IMR-90 (cell line): ENCODE results near the gene SEC31B. TPM values are rescaled to one million over a fixed set of nuclear protein-coding genes. Genes with fewer than 3 reads are reported as not detected.

Source experiments
- ATAC-seq: fragments of 200-7000 bp; cut with Tn5 transposase; 2 replicates; pipeline ENCODE4 v1.9.1; 2020; ENCODE audit warnings: low read depth, mild to moderate bottlenecking, moderate library complexity
- BruUV-seq: library from RNA; stranded (reverse); fragments of 400-500 nt; replicated peaks from 2 replicates; lab custom pipeline; 2021; lab: Mats Ljungman, UMichigan
- CTCF ChIA-PET: fragments of 300-600 bp; formaldehyde crosslinking; extraction: SDS; loops from one replicate; lab custom pipeline; 2021; ENCODE audit warnings: antibody characterized with exemption; lab: Yijun Ruan, JAX
- POLR2A ChIA-PET: fragments of 300-600 bp; sonication (Branson Sonifier 250); formaldehyde crosslinking; loops from one replicate; lab custom pipeline; 2022; ENCODE audit warnings: antibody characterized with exemption; ENCODE audit not compliant: unreplicated experiment; lab: Charles Lee
- DNase-seq: peaks from one replicate; pipeline ENCODE4 v3.0.0; 2013
- H2AFZ ChIP-seq: replicated peaks from 2 replicates; pipeline ENCODE3; 2013; ENCODE audit warnings: low read length, mild to moderate bottlenecking; ENCODE audit not compliant: poor library complexity
- H2AK5ac ChIP-seq: 2 replicates; pipeline ENCODE4 v1.6.1; 2013; ENCODE audit warnings: low read depth, low read length, inconsistent platforms
- H2AK9ac ChIP-seq: replicated peaks from 2 replicates; pipeline ENCODE3; 2013; ENCODE audit warnings: mild to moderate bottlenecking, low read depth, low read length, moderate library complexity; ENCODE audit not compliant: poor library complexity
- H2BK120ac ChIP-seq: 2 replicates; pipeline ENCODE4 v1.6.1; 2013; ENCODE audit warnings: low read depth, low read length, inconsistent platforms
- H2BK15ac ChIP-seq: 3 replicates; pipeline ENCODE4 v1.6.1; 2013; ENCODE audit warnings: low read depth, low read length, inconsistent platforms
- H2BK20ac ChIP-seq: 2 replicates; pipeline ENCODE4 v1.6.1; 2013; ENCODE audit warnings: low read depth, mild to moderate bottlenecking, inconsistent platforms, low read length, moderate library complexity
- H2BK5ac ChIP-seq: 2 replicates; pipeline ENCODE4 v1.6.1; 2013; ENCODE audit warnings: mild to moderate bottlenecking, low read depth, low read length, inconsistent platforms; ENCODE audit not compliant: poor library complexity, severe bottlenecking
- H3K14ac ChIP-seq: replicated peaks from 2 replicates; pipeline ENCODE4 v1.6.1; 2013; ENCODE audit warnings: low read depth, low read length, inconsistent platforms
- H3K18ac ChIP-seq: 2 replicates; pipeline ENCODE4 v1.6.1; 2013; ENCODE audit warnings: low read depth, low read length, control low read depth
- H3K23ac ChIP-seq: 2 replicates; pipeline ENCODE4 v1.6.1; 2013; ENCODE audit warnings: low read depth, low read length, inconsistent platforms
- H3K27ac ChIP-seq: 2 replicates; pipeline ENCODE4 v1.5.1; 2013; ENCODE audit warnings: mild to moderate bottlenecking, control low read depth, low read length; ENCODE audit not compliant: insufficient read depth
- H3K27me3 ChIP-seq: 2 replicates; pipeline ENCODE4 v1.6.1; 2013; ENCODE audit warnings: low read length; ENCODE audit not compliant: control insufficient read depth, insufficient read depth
- H3K36me3 ChIP-seq: 2 replicates; pipeline ENCODE4 v1.6.1; 2013; ENCODE audit warnings: low read length, mixed read lengths; ENCODE audit not compliant: control insufficient read depth, insufficient read depth
- H3K4ac ChIP-seq: 2 replicates; pipeline ENCODE4 v1.6.1; 2013; ENCODE audit warnings: low read depth, low read length, inconsistent platforms
- H3K4me1 ChIP-seq: 2 replicates; pipeline ENCODE4 v1.6.1; 2013; ENCODE audit warnings: low read length, mixed read lengths; ENCODE audit not compliant: control insufficient read depth, insufficient read depth
- H3K4me2 ChIP-seq: 2 replicates; pipeline ENCODE4 v1.6.1; 2013; ENCODE audit warnings: low read depth, mild to moderate bottlenecking, control low read depth, low read length, moderate library complexity
- H3K4me3 ChIP-seq: 2 replicates; pipeline ENCODE4 v1.5.1; 2013; ENCODE audit warnings: low read depth, mild to moderate bottlenecking, control low read depth, low read length, moderate library complexity; ENCODE audit not compliant: insufficient read depth
- H3K56ac ChIP-seq: 2 replicates; pipeline ENCODE4 v1.6.1; 2013; ENCODE audit warnings: low read length, inconsistent platforms; ENCODE audit not compliant: insufficient read depth; ENCODE audit errors: extremely low read depth
- H3K79me1 ChIP-seq, 2 experiments: 2 replicates each; pipeline ENCODE4 v1.6.1; 2013; ENCODE audit warnings: low read length in 2 of 2, inconsistent platforms in 1 of 2, low read depth in 1 of 2
- H3K9ac ChIP-seq: 2 replicates; pipeline ENCODE4 v1.6.1; 2013; ENCODE audit warnings: low read depth, low read length, control low read depth
- H3K9me1 ChIP-seq: 2 replicates; pipeline ENCODE4 v1.6.1; 2013; ENCODE audit warnings: low read length, inconsistent platforms; ENCODE audit not compliant: insufficient read depth
- H3K9me3 ChIP-seq: 2 replicates; pipeline ENCODE4 v1.6.1; 2013; ENCODE audit warnings: low read length; ENCODE audit not compliant: control insufficient read depth, insufficient read depth
- H4K20me1 ChIP-seq: 2 replicates; pipeline ENCODE4 v1.6.1; 2013; ENCODE audit warnings: low read length, inconsistent platforms; ENCODE audit not compliant: insufficient read depth
- H4K5ac ChIP-seq: 2 replicates; pipeline ENCODE4 v1.6.1; 2013; ENCODE audit warnings: mild to moderate bottlenecking, low read depth, low read length, control low read depth
- H4K8ac ChIP-seq, 2 experiments: 2 replicates each; pipeline ENCODE4 v1.6.1; 2013; ENCODE audit warnings: low read depth in 2 of 2, low read length in 2 of 2, control low read depth in 1 of 2, inconsistent platforms in 1 of 2
- H4K91ac ChIP-seq: 2 replicates; pipeline ENCODE4 v1.6.1; 2013; ENCODE audit warnings: low read depth, low read length, inconsistent platforms; ENCODE audit not compliant: insufficient read depth
- BHLHE40 ChIP-seq: fragments of 150-350 bp; IDR thresholded peaks from 2 replicates; pipeline ENCODE4 v1.6.1; 2016; ENCODE audit warnings: mild to moderate bottlenecking, low read depth, low read length
- CEBPB ChIP-seq: IDR thresholded peaks from 2 replicates; pipeline ENCODE4 v1.6.1; 2012; ENCODE audit warnings: low read depth, low read length, improper control_type of control experiment
- ELK1 ChIP-seq: fragments of 150-350 bp; IDR thresholded peaks from 2 replicates; pipeline ENCODE4 v1.6.1; 2016; ENCODE audit warnings: low read depth, mild to moderate bottlenecking, low read length, moderate library complexity, borderline replicate concordance
- FOS ChIP-seq: fragments of 150-350 bp; IDR thresholded peaks from 2 replicates; pipeline ENCODE4 v1.6.1; 2016; ENCODE audit warnings: low read depth, low read length
- MAFK ChIP-seq: IDR thresholded peaks from 2 replicates; pipeline ENCODE4 v1.6.1; 2012; ENCODE audit warnings: low read depth, low read length, improper control_type of control experiment
- MAZ ChIP-seq: IDR thresholded peaks from 2 replicates; pipeline ENCODE4 v1.6.1; 2012; ENCODE audit warnings: low read depth, mild to moderate bottlenecking, low read length, improper control_type of control experiment, moderate library complexity, borderline replicate concordance
- POLR2A ChIP-seq: IDR thresholded peaks from 2 replicates; pipeline ENCODE4 v1.6.1; 2012; ENCODE audit warnings: mild to moderate bottlenecking, low read depth, low read length
- RAD21 ChIP-seq: IDR thresholded peaks from 2 replicates; pipeline ENCODE4 v1.6.1; 2012; ENCODE audit warnings: low read length, improper control_type of control experiment
- RFX5 ChIP-seq: IDR thresholded peaks from 2 replicates; pipeline ENCODE4 v1.8.0; 2012; ENCODE audit warnings: low read depth, mild to moderate bottlenecking, low read length, moderate library complexity
- WGBS, 2 experiments: methylation state at CpG; one replicate each; pipeline versions ENCODE4 v1.1.5 to v1.1.7; 2013; ENCODE audit warnings: missing lambda C conversion rate in 2 of 2; ENCODE audit not compliant: insufficient read length in 1 of 2; ENCODE audit errors: extremely low coverage in 2 of 2; 5-methylcytosine and 5-hydroxymethylcytosine counted together
- dilution Hi-C: fragments of 300-500 bp; cut with HindIII; formaldehyde crosslinking; loops from one replicate; pipeline ENCODE4 v1.14.3; 2018; ENCODE audit warnings: low sequenced_read_pairs; ENCODE audit not compliant: unreplicated experiment
- in situ Hi-C: fragments of 300-500 bp; cut with MboI; formaldehyde crosslinking; loops from 3 replicates; pipeline ENCODE4 v1.14.3; 2019; ENCODE audit warnings: low sequenced_read_pairs, inconsistent platforms, mixed read lengths
- intact Hi-C: fragments of 100-400 bp; cut with micrococcal nuclease; formaldehyde crosslinking; loops from 2 replicates; pipeline ENCODE4 v1.10.0; 2022
- polyA plus RNA-seq, 3 experiments: library from polyadenylated mRNA; depleted of rRNA; stranded (reverse); fragments of >200 nt; gene quantifications; 2 replicates each; pipeline ENCODE4 v1.2.3, GENCODE V29; 2012; ENCODE audit warnings: low replicate concordance in 1 of 3
- total RNA-seq: library from RNA; depleted of rRNA; stranded (reverse); fragments of >200 nt; gene quantifications from 2 replicates; pipeline ENCODE4 v1.2.3, GENCODE V29; 2012

Gene SEC31B
- total and polyA plus RNA-seq, 2 of the 4 experiments (the other 2 are of a cell fraction), result 1.3 to 8.1 TPM

DNA sequence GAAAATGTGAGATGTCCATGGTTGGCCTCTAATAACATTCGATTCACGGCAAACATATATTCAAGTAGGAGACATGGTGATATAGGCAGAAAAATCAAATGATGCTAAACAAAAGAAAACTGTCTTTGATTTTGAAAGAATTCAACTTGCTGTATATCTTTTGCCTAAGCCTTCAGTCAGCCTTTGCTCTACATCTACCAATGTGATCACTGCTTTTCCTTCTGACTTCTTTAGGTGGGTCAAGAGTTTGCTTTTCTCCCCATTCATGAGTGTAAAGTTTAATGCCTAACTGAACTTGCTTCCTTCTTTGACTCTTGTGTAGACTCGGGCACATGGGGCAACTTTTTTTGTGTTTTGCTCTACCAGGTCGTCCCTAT, 15.7 kb upstream of the SEC31B start:
- intact Hi-C loops, result loop anchor here (1.0 kb wide), 2 partner anchors 337 to 343 kb away; no protein-coding TSS in a partner anchor
- in situ Hi-C loops, result no loop called here

More for the DNA sequence above, 15.7 kb upstream of the SEC31B start:
- Histone ChIP-seq H4K20me1 (0 out of 2 replicates have a peak, but pooled peaks cover 6% of the 10 kb centered on the region), H3K4me2 (peak overlapping the region; percentile 69), H3K36me3 (peaks cover 12% of the 10 kb centered on the region), H3K4me1 (peaks cover 1% of the 10 kb centered on the region; the same call in 1 of the 2 replicates), H3K27me3 (no peaks in the 10 kb centered on the region), H2BK120ac (peak overlapping the region; percentile 45), H3K14ac (peak overlapping the region; percentile 87), H3K4ac (peak overlapping the region; percentile 59; the same call in 1 of the 2 replicates), H3K18ac (peak overlapping the region; percentile 7; the same call in 1 of the 2 replicates), H4K8ac (peak overlapping the region; percentile 52 to 96), H2BK15ac (no peak overlapping the region), H2AK9ac (no peak overlapping the region), H3K79me1 (peaks cover 23 to 34% of the 10 kb centered on the region in 2 experiments), H3K27ac (no peak overlapping the region), H3K9ac (peak overlapping the region; percentile 36; the same call in 1 of the 2 replicates), H2BK20ac (0 out of 2 replicates have a peak overlapping the region, but pooled peaks have one; percentile 30), H3K56ac (peak overlapping the region; percentile 47; the same call in 1 of the 2 replicates), H2BK5ac (peak overlapping the region; percentile 10), H3K9me1 (0 out of 2 replicates have a peak, but pooled peaks cover 3% of the 10 kb centered on the region), H2AFZ (peak overlapping the region; percentile 93), H3K23ac (peak overlapping the region; percentile 21), H2AK5ac (no peak overlapping the region), H3K4me3 (peak overlapping the region; percentile 68), H3K9me3 (no peaks in the 10 kb centered on the region), H4K91ac (peak overlapping the region; percentile 58), H4K5ac (peak overlapping the region; percentile 47)
- DNase-seq, result no peak
- WGBS, 2 experiments, result no CpG with 5 or more reads among the region's 4 CpGs
- no TSS peak for BruUV-seq
- POLR2A ChIA-PET, result interaction anchor here (0.6 to 0.9 kb wide), 3 partner anchors 10 to 378 kb away, joined by 3 to 10 read pairs (median 6); no protein-coding TSS in a partner anchor
- CTCF ChIA-PET, result interaction anchor here (0.6 to 2.1 kb wide), 7 partner anchors 9 to 343 kb away, joined by 3 to 5 read pairs (median 3); no protein-coding TSS in a partner anchor
- dilution Hi-C loops, result no loop called here
- ATAC-seq, result peak; percentile 6; the same call in 1 of the 2 replicates
- TF ChIP-seq MAZ (no peak), RFX5 (no peak), BHLHE40 (no peak), MAFK (no peak), POLR2A (no peak), RAD21 (no peak), CEBPB (no peak), ELK1 (no peak), FOS (no peak)
